A549 (cell line): ENCODE results near the gene C6orf52.
"Not testable (repeated sequence)": the region's sequence is repeated elsewhere in the genome, so short reads cannot be mapped to it uniquely, and the experiment has no call there.

Source experiments
- EP300 ChIP-seq, 2 experiments: fragments of >200 bp; sonication (Bioruptor Twin); formaldehyde crosslinking; IDR thresholded peaks; 2 replicates in 1 of 2; 3 replicates in 1 of 2; pipeline ENCODE4 v1.6.1; 2016 to 2017
- HMGXB4 ChIP-seq: fragments of 250-450 bp; sonication (Bioruptor Pico); IDR thresholded peaks from 2 replicates; pipeline ENCODE4 v1.5.0; 2021; ENCODE audit warnings: mild to moderate bottlenecking, moderate library complexity, borderline replicate concordance
- KDM1A ChIP-seq: fragments of 200-600 bp; sonication (generic); IDR thresholded peaks from 2 replicates; pipeline ENCODE4 v1.6.1; 2016; ENCODE audit warnings: low read depth, mild to moderate bottlenecking
- MAX ChIP-seq: IDR thresholded peaks from 2 replicates; pipeline ENCODE4 v1.6.1; 2012
- NR3C1 ChIP-seq: fragments of >200 bp; sonication (Bioruptor Twin); formaldehyde crosslinking; IDR thresholded peaks from 3 replicates; pipeline ENCODE4 v1.6.1; 2017
- POLR2A ChIP-seq: IDR thresholded peaks from 2 replicates; pipeline ENCODE4 v1.6.1; 2012; ENCODE audit warnings: mild to moderate bottlenecking, low read length
- POLR2AphosphoS2 ChIP-seq: conservative IDR thresholded peaks from 2 replicates; pipeline ENCODE4 v1.6.1; 2012; ENCODE audit warnings: low read length, improper control_type of control experiment, inconsistent platforms
- RAD21 ChIP-seq, 2 experiments: fragments of >200 bp in 1 of 2; sonication (Bioruptor Twin) in 1 of 2; formaldehyde crosslinking in 1 of 2; IDR thresholded peaks in 1 of 2; conservative IDR thresholded peaks in 1 of 2; 2 replicates in 1 of 2; 3 replicates in 1 of 2; pipeline ENCODE4 v1.6.1; 2012 to 2018; ENCODE audit warnings: inconsistent platforms in 1 of 2
- RCOR1 ChIP-seq: fragments of 150-350 bp; IDR thresholded peaks from 2 replicates; pipeline ENCODE4 v1.6.1; 2014; ENCODE audit warnings: antibody characterized with exemption, low read length, low read depth
- REST ChIP-seq: fragments of 200-600 bp; sonication (generic); IDR thresholded peaks from 2 replicates; pipeline ENCODE4 v1.6.1; 2016; ENCODE audit warnings: antibody characterized with exemption, mild to moderate bottlenecking, moderate library complexity
- SMC3 ChIP-seq: fragments of >200 bp; sonication (Bioruptor Twin); formaldehyde crosslinking; IDR thresholded peaks from 3 replicates; pipeline ENCODE4 v1.6.1; 2018; ENCODE audit warnings: inconsistent platforms
- TP53 ChIP-seq: fragments of 250-450 bp; sonication (Bioruptor Pico); IDR thresholded peaks from 2 replicates; pipeline ENCODE4 v1.5.0; 2021; ENCODE audit warnings: mild to moderate bottlenecking, moderate library complexity
- ZC3H11A ChIP-seq: fragments of 450-650 bp; IDR thresholded peaks from 2 replicates; pipeline ENCODE4 v1.6.1; 2014; ENCODE audit warnings: antibody characterized with exemption, mild to moderate bottlenecking
- TF ChIP-seq, protein P1 (sequence below): fragments of >200 bp; sonication (Bioruptor Twin); formaldehyde crosslinking; IDR thresholded peaks from 3 replicates; pipeline ENCODE4 v1.5.1; 2016

GRCh38 chr6:10741643-10742042, 47.2 kb upstream of the C6orf52 start:
- not testable (repeated sequence) for TF ChIP-seq SMC3; REST; RAD21 (conservative IDR thresholded peaks at IDR 0.05 in 1 of 2, IDR thresholded peaks at IDR 0.05 in 1 of 2); POLR2A; POLR2AphosphoS2; HMGXB4; TP53 (CRISPR knock-in tag); ZC3H11A; RCOR1; MAX; EP300 (IDR thresholded peaks at IDR 0.05); NR3C1; KDM1A
- TF ChIP-seq, protein P1, sequence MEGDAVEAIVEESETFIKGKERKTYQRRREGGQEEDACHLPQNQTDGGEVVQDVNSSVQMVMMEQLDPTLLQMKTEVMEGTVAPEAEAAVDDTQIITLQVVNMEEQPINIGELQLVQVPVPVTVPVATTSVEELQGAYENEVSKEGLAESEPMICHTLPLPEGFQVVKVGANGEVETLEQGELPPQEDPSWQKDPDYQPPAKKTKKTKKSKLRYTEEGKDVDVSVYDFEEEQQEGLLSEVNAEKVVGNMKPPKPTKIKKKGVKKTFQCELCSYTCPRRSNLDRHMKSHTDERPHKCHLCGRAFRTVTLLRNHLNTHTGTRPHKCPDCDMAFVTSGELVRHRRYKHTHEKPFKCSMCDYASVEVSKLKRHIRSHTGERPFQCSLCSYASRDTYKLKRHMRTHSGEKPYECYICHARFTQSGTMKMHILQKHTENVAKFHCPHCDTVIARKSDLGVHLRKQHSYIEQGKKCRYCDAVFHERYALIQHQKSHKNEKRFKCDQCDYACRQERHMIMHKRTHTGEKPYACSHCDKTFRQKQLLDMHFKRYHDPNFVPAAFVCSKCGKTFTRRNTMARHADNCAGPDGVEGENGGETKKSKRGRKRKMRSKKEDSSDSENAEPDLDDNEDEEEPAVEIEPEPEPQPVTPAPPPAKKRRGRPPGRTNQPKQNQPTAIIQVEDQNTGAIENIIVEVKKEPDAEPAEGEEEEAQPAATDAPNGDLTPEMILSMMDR, result not testable (repeated sequence)
